Gastrocnemius medialis (tissue), 4 donors: ENCODE measurements around the gene ADNP2. TPM values are rescaled to one million over a fixed set of nuclear protein-coding genes. Genes with fewer than 3 reads are reported as not detected.

ENCODE experiments used
- ATAC-seq, 2 donors: fragments of 150-250 bp; one replicate each; pipeline ENCODE4 v1.9.1; 2016
- DNase-seq, 2 donors: peaks; one replicate each; pipeline ENCODE4 v3.0.0-alpha.2; 2019
- H3K27ac ChIP-seq, 4 donors: fragments of 200-600 bp; sonication (generic); 1 replicate in 1 of 4; 2 replicates in 3 of 4; pipeline ENCODE4 v1.5.1; 2016 to 2018; ENCODE audit warnings: mild to moderate bottlenecking in 2 of 4, moderate library complexity in 1 of 4
- H3K27me3 ChIP-seq, 3 donors: fragments of 200-600 bp; sonication (generic) in 2 of 3; 1 replicate in 1 of 3; 2 replicates in 2 of 3; pipeline versions ENCODE4 v1.5.1 to v1.6.0; 2016 to 2019; ENCODE audit warnings: mild to moderate bottlenecking in 1 of 3, moderate library complexity in 1 of 3
- H3K36me3 ChIP-seq, 2 donors: fragments of 200-600 bp; sonication (generic) in 1 of 2; one replicate each; pipeline ENCODE4 v1.5.1; 2017 to 2018
- H3K4me1 ChIP-seq, 2 donors: fragments of 200-600 bp; sonication (generic) in 1 of 2; one replicate each; pipeline ENCODE4 v1.5.1; 2016 to 2017; ENCODE audit warnings: mild to moderate bottlenecking in 2 of 2
- H3K4me3 ChIP-seq, 4 donors: fragments of 200-600 bp; sonication (generic) in 3 of 4; 1 replicate in 1 of 4; 2 replicates in 3 of 4; pipeline ENCODE4 v1.5.1; 2016 to 2019; ENCODE audit warnings: mild to moderate bottlenecking in 2 of 4
- H3K9me3 ChIP-seq, 3 donors: fragments of 200-600 bp; sonication (generic) in 2 of 3; 1 replicate in 1 of 3; 2 replicates in 2 of 3; pipeline ENCODE4 v1.5.1; 2016 to 2019
- CTCF ChIP-seq, 5 experiments: fragments of 450-650 bp in 3 of 5; fragments of 200-600 bp in 2 of 5; sonication (generic) in 2 of 5; IDR thresholded peaks in 4 of 5; conservative IDR thresholded peaks in 1 of 5; 1 replicate in 4 of 5; 2 replicates in 1 of 5; pipeline ENCODE4 v1.5.1; 2016 to 2019; ENCODE audit warnings: antibody characterized with exemption in 5 of 5, mild to moderate bottlenecking in 3 of 5, moderate library complexity in 3 of 5
- POLR2A ChIP-seq, 2 donors: fragments of 450-650 bp; IDR thresholded peaks; one replicate each; pipeline ENCODE4 v1.6.1; 2017; ENCODE audit warnings: antibody characterized with exemption in 2 of 2, mild to moderate bottlenecking in 2 of 2, moderate library complexity in 2 of 2
- in situ Hi-C, 4 donors: fragments of 200-750 bp; cut with MboI; loops; one replicate each; pipeline versions ENCODE4 v1.15.0 to v1.8.0; 2017; ENCODE audit warnings: low sequenced_read_pairs in 4 of 4
- intact Hi-C: fragments of 100-400 bp; cut with DNase I; formaldehyde crosslinking; loops from one replicate; pipeline ENCODE4 v1.15.1; 2023; ENCODE audit warnings: low total_unique reads
- total RNA-seq, 4 donors: library from RNA; depleted of rRNA; stranded (reverse); fragments of >200 nt; gene quantifications; one replicate each; pipeline versions ENCODE4 v1.1.0 to v1.2.3, GENCODE V29; 2016

ADNP2 gene
- total RNA-seq, 4 donors from 2014 or later, result 2.6 to 4.5 (median 2.9) TPM

DNA sequence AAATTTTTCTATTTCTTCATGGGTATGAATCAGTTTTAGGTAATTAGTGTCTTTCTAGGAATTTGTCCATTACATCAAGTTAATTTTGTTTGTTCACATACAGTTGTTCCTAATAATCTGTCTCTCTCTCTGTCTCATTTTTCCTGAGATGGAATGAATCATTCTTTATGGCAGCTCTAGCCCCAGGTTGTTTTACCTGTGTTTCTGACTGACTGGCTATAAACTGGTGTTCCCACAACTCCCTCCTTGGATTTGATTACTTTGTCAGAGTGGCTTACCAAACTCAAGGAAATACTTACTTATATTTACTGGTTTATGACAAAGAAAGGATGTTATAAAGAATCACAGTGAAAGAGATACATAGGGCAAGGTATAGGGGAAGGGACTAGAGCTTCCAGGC lies 15.1 kb downstream of the ADNP2 start:
- H3K9me3 ChIP-seq, result no peaks in the 10 kb centered on the region
- no peaks in the 10 kb centered on the region for H3K36me3 ChIP-seq
- ATAC-seq (no peak), DNase-seq (no peak)
- H3K27ac ChIP-seq, result no peak overlapping the region
- in situ Hi-C loops, result no loop called here
- no peak for TF ChIP-seq POLR2A (IDR thresholded peaks at IDR 0.05)
- TF ChIP-seq CTCF (IDR thresholded peaks at IDR 0.05 in 4 of 5, conservative IDR thresholded peaks at IDR 0.05 in 1 of 5), result no peak
- H3K4me3 ChIP-seq, result no peak overlapping the region
- no peaks in the 10 kb centered on the region for H3K27me3 ChIP-seq
- H3K4me1 ChIP-seq, result no peaks in the 10 kb centered on the region
- intact Hi-C loops, result no loop called here

DNA sequence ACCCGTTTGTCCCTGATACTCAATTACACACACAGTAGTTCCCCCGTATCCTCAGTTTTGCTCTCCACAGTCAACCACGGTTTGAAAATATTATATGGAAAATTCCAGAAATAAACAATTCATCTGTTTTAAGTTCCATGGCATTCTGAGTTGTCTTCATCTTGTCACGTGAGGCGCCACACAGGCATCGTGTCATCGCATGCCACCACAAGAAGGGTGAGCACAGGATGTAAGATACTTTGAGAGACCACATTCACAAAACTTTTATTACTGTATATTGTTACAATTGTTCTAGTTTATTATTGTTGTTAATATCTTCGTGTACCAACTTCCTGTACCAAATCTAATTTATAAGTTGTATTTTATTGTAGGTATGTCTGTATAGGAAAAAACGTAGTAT lies 17.7 kb downstream of the ADNP2 start:
- no peaks in the 10 kb centered on the region for H3K36me3 ChIP-seq
- no peaks in the 10 kb centered on the region for H3K4me1 ChIP-seq
- intact Hi-C loops (no loop called here), in situ Hi-C loops (no loop called here)
- no peak for ATAC-seq
- no peak for TF ChIP-seq CTCF (IDR thresholded peaks at IDR 0.05 in 4 of 5, conservative IDR thresholded peaks at IDR 0.05 in 1 of 5)
- no peaks in the 10 kb centered on the region for H3K27me3 ChIP-seq
- no peak overlapping the region for H3K4me3 ChIP-seq
- no peaks in the 10 kb centered on the region for H3K9me3 ChIP-seq
- H3K27ac ChIP-seq, result no peak overlapping the region
- DNase-seq, result no peak

DNA sequence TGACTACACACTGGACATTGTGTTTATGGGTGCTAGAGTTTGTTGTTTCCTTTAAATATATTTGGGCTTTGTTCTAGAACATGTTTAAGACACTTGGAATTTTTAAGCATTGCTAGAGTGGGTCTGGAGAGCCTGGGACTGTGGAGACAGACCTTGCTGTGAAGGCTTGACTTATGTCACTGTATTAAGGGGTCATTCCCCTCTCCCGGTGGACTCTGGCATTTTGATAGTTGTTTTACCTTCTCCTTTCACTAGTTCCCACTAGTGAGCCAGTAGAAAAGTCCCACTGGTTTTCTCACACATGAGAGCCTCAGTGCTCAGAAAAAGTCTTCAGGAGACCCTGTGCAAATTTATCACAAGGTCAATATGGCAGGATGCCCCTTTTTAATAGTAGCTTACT lies 18.6 kb downstream of the ADNP2 start:
- intact Hi-C loops, result no loop called here
- no peaks in the 10 kb centered on the region for H3K9me3 ChIP-seq
- H3K4me3 ChIP-seq, result no peak overlapping the region
- DNase-seq (no peak), ATAC-seq (no peak)
- TF ChIP-seq POLR2A (IDR thresholded peaks at IDR 0.05), result no peak
- no peak for TF ChIP-seq CTCF (IDR thresholded peaks at IDR 0.05 in 4 of 5, conservative IDR thresholded peaks at IDR 0.05 in 1 of 5)
- in situ Hi-C loops, result no loop called here
- H3K4me1 ChIP-seq, result no peaks in the 10 kb centered on the region
- no peaks in the 10 kb centered on the region for H3K27me3 ChIP-seq
- no peak overlapping the region for H3K27ac ChIP-seq
- no peaks in the 10 kb centered on the region for H3K36me3 ChIP-seq

DNA sequence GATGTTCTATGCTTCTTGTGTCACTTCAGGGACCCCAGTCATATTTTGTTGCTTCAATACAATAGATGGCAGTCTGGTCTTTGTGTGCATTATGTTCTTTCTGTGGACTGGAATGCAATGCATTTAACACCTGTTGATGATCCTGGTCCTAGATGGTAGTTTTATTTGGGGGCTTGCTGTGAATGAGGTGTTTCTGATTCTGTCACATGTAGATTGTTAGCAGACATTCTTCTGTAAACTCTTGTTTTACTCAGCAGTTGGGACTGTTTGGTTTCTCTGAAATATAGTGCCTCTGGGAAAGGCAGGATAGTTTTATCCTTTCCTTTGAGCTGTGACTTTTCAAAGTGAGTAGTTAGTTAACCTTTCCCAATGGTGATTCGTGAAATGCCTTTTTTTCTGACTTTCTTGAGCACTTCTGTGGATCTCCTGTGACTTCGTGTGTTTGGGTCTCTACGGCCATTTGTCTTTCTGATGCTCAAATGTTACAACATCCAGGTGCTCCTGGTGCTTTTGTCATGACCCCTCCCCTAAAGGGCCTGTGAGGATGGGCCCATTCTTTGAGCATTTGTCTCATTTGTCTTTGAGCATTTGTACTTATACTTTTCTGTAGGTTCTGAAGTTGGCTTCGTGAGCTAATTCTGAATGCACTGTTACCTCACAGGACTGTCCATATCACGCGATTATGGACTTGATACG lies 20.8 kb downstream of the ADNP2 start:
- no peaks in the 10 kb centered on the region for H3K36me3 ChIP-seq

More for the DNA sequence above, 20.8 kb downstream of the ADNP2 start:
- no peak overlapping the region for H3K27ac ChIP-seq
- no peak overlapping the region for H3K4me3 ChIP-seq
- DNase-seq, result no peak
- no peak for ATAC-seq
- H3K9me3 ChIP-seq, result no peaks in the 10 kb centered on the region
- intact Hi-C loops, result no loop called here
- no peaks in the 10 kb centered on the region for H3K27me3 ChIP-seq
- in situ Hi-C loops, result no loop called here
- H3K4me1 ChIP-seq, result no peaks in the 10 kb centered on the region
- TF ChIP-seq POLR2A (IDR thresholded peaks at IDR 0.05), result no peak
- no peak for TF ChIP-seq CTCF (IDR thresholded peaks at IDR 0.05 in 4 of 5, conservative IDR thresholded peaks at IDR 0.05 in 1 of 5)
